ENCODE results near the gene PBX2. TPM values are rescaled to one million over a fixed set of nuclear protein-coding genes. Genes with fewer than 3 reads are reported as not detected.

Gene PBX2
- total RNA-seq, 1 experiment from 2014 or later: 84.0 TPM

DNA sequence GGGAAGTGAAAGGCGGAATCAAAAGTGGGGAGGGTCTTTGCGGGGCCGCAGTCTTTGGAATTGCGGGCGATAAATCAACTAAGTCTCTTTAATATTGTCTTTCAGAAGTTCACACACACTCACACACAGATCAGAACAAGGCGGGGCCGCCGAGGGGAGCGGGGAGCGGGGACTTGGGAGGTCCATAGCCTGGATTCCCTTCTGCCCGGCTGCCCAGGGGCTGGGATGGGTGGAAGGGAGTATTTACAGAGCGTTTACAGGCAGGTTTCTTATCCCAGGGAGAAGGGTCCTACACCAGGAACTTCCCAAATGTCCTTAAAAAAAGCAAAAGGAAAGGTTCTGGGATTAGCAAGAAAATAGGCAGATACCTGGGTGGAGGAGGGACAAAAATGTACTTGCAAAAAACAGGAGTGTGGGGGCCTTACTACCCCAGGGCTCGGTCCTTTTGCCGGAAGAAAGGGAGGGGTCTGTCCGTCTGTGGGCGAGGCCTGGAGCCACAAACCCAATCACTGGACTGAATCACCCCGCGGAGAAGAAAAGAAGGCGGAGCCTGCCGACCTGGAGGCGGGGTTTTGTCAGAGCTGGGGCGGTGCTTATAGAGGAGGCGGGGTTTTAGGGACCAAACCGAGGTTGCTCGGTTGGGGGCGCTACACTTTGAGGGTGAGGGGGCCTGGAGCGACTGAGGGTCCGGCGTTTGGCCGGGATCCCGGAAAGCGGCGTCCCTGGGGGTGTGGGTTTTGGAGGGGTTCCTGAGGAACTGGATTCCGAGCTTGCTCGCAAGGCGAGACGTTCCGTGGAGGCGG is 41.5 kb downstream of the PBX2 start:
- CTCF ChIA-PET: no interaction called here
- no TSS peak for BruUV-seq (replicated peaks)

DNA sequence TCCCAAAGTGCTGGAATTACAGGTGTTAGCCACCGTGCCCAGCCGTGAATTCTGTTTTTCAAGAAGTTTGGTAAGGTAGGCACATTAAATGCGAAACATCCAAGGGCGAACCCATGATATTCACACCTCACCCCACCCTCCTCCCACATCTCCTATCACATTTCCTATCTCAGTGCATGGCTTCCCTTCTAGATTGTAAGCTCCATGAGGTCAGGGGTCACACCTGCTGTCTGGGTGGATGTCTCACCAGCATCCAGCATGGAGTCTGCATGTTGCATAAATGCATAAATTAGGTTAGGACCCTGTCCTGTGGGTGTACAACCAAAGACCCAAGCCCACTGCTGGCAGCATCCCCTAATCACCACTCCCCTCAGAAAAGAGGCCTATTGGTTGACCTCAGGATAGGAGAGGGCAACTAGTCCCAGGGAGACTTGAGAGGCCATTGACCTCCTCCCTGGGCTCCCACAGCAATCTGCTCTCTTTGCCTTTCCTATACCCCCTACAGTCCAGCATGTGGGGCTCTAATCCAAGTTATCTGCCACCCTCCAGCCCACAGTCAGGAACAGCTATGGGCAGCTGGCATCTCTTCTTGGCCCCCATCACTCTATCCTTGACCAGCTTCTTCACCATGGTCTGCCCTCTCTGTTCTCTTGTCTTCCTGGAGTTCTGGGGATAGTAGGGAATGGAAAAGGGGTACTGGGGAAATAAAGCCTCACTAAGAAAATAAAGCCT is 42.4 kb downstream of the PBX2 start:
- Histone ChIP-seq H3K4me1 (ENCODE audit: insufficient read depth, low read length, poor library complexity, severe bottlenecking) (peaks cover 11% of the 10 kb centered on the region), H3K9me3 (ENCODE audit: low read depth, low read length, poor library complexity, severe bottlenecking) (no peaks in the 10 kb centered on the region), H3K27me3 (replicated peaks; ENCODE audit: insufficient read depth, low read depth, low read length, poor library complexity) (no peaks in the 10 kb centered on the region), H3K4me3 (ENCODE audit: low read depth, low read length, poor library complexity, severe bottlenecking) (no peak overlapping the region), H3K36me3 (ENCODE audit: insufficient read depth, low read length, poor library complexity, severe bottlenecking) (no peaks in the 10 kb centered on the region), H3K27ac (ENCODE audit: low read depth, low read length, poor library complexity, severe bottlenecking) (no peak overlapping the region)
- no peak for TF ChIP-seq EZH2 (IDR thresholded peaks at IDR 0.05; ENCODE audit: borderline replicate concordance, low read depth, low read length, poor library complexity, severe bottlenecking)
- TF ChIP-seq, protein P1, sequence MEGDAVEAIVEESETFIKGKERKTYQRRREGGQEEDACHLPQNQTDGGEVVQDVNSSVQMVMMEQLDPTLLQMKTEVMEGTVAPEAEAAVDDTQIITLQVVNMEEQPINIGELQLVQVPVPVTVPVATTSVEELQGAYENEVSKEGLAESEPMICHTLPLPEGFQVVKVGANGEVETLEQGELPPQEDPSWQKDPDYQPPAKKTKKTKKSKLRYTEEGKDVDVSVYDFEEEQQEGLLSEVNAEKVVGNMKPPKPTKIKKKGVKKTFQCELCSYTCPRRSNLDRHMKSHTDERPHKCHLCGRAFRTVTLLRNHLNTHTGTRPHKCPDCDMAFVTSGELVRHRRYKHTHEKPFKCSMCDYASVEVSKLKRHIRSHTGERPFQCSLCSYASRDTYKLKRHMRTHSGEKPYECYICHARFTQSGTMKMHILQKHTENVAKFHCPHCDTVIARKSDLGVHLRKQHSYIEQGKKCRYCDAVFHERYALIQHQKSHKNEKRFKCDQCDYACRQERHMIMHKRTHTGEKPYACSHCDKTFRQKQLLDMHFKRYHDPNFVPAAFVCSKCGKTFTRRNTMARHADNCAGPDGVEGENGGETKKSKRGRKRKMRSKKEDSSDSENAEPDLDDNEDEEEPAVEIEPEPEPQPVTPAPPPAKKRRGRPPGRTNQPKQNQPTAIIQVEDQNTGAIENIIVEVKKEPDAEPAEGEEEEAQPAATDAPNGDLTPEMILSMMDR (conservative IDR thresholded peaks at IDR 0.05; ENCODE audit: low read depth, low read length): no peak
- intact Hi-C loops (cut with micrococcal nuclease; ENCODE audit: unreplicated experiment): no loop called here
- no TSS peak for BruUV-seq (replicated peaks)
- CTCF ChIA-PET: no interaction called here
- POLR2A ChIA-PET (ENCODE audit: low non-redundant PET): no interaction called here
- DNase-seq (ENCODE audit: low spot score): no peak

More for the DNA sequence above, 41.5 kb downstream of the PBX2 start:
- no peaks in the 10 kb centered on the region for H3K9me3 ChIP-seq (ENCODE audit: low read depth, low read length, poor library complexity, severe bottlenecking)
- no peaks in the 10 kb centered on the region for H3K27me3 ChIP-seq (replicated peaks; ENCODE audit: insufficient read depth, low read depth, low read length, poor library complexity)
- no peak overlapping the region for H3K4me3 ChIP-seq (ENCODE audit: low read depth, low read length, poor library complexity, severe bottlenecking)
- H3K36me3 ChIP-seq (ENCODE audit: insufficient read depth, low read length, poor library complexity, severe bottlenecking): no peaks in the 10 kb centered on the region
- POLR2A ChIA-PET (ENCODE audit: low non-redundant PET): no interaction called here
- H3K4me1 ChIP-seq (ENCODE audit: insufficient read depth, low read length, poor library complexity, severe bottlenecking): peaks cover 17% of the 10 kb centered on the region
- TF ChIP-seq, protein P1 (conservative IDR thresholded peaks at IDR 0.05; ENCODE audit: low read depth, low read length): no peak
- TF ChIP-seq EZH2 (IDR thresholded peaks at IDR 0.05; ENCODE audit: borderline replicate concordance, low read depth, low read length, poor library complexity, severe bottlenecking): no peak
- intact Hi-C loops (cut with micrococcal nuclease; ENCODE audit: unreplicated experiment): no loop called here
- H3K27ac ChIP-seq (ENCODE audit: low read depth, low read length, poor library complexity, severe bottlenecking): no peak overlapping the region
- DNase-seq (ENCODE audit: low spot score): no peak

DNA sequence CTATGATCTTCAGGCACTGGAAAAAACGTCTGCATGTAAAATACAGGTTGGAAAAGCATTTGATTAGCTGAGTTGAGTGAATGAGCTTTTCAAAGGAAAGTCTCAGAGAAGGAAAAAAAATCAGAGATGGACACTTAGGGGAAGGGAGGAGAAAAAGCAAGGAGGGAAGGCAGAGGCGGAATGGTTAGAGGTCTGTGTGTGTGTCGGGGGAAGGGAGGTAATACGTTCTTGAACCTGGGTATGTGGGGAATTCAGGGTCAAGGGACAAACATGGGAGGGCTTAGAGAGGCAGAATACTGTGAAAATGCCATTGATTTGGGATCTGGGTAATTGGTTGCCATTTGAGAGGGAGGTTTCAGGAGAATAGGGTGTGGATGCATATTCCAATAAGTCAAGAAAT is 43.3 kb downstream of the PBX2 start:
- Histone ChIP-seq H3K4me3 (ENCODE audit: low read depth, low read length, poor library complexity, severe bottlenecking) (no peak overlapping the region), H3K4me1 (ENCODE audit: insufficient read depth, low read length, poor library complexity, severe bottlenecking) (peaks cover 3% of the 10 kb centered on the region), H3K9me3 (ENCODE audit: low read depth, low read length, poor library complexity, severe bottlenecking) (no peaks in the 10 kb centered on the region), H3K27me3 (replicated peaks; ENCODE audit: insufficient read depth, low read depth, low read length, poor library complexity) (no peaks in the 10 kb centered on the region), H3K36me3 (ENCODE audit: insufficient read depth, low read length, poor library complexity, severe bottlenecking) (no peaks in the 10 kb centered on the region), H3K27ac (ENCODE audit: low read depth, low read length, poor library complexity, severe bottlenecking) (no peak overlapping the region)
- ChIA-PET CTCF (no interaction called here), POLR2A (ENCODE audit: low non-redundant PET) (no interaction called here)
- intact Hi-C loops (cut with micrococcal nuclease; ENCODE audit: unreplicated experiment): no loop called here
- DNase-seq (ENCODE audit: low spot score): no peak
- BruUV-seq (replicated peaks): no TSS peak
- TF ChIP-seq EZH2 (IDR thresholded peaks at IDR 0.05; ENCODE audit: borderline replicate concordance, low read depth, low read length, poor library complexity, severe bottlenecking): no peak
- TF ChIP-seq, protein P1 (conservative IDR thresholded peaks at IDR 0.05; ENCODE audit: low read depth, low read length): no peak

Measured in A673 (cell line).